PC-9 (cell line): ENCODE data around the gene DDX10. TPM values are rescaled to one million over a fixed set of nuclear protein-coding genes. Genes with fewer than 3 reads are reported as not detected.

Experiments used
- BruUV-seq: library from RNA; stranded (reverse); fragments of 400-500 nt; replicated peaks from 2 replicates; lab custom pipeline; 2021; lab: Mats Ljungman, UMichigan
- CTCF ChIA-PET: fragments of 300-600 bp; sonication (Branson Sonifier 250); formaldehyde crosslinking; loops from one replicate; lab custom pipeline; 2022; ENCODE audit warnings: antibody characterized with exemption; lab: Charles Lee
- POLR2A ChIA-PET: fragments of 300-600 bp; sonication (Branson Sonifier 250); formaldehyde crosslinking; loops from one replicate; lab custom pipeline; 2022; ENCODE audit warnings: antibody characterized with exemption; ENCODE audit not compliant: unreplicated experiment; lab: Charles Lee
- DNase-seq, 2 experiments: peaks; one replicate each; pipeline versions ENCODE4 v3.0.0 to v3.0.0-alpha.2; 2015 to 2022; ENCODE audit warnings: mixed read lengths in 1 of 2
- H2AFZ ChIP-seq: fragments of 200-600 bp; sonication (generic); 2 replicates; pipeline ENCODE4 v1.8.1; 2017; ENCODE audit warnings: antibody characterized with exemption
- H3F3A ChIP-seq: fragments of 200-600 bp; sonication (generic); 2 replicates; pipeline ENCODE4 v1.8.1; 2017; ENCODE audit warnings: antibody characterized with exemption, mild to moderate bottlenecking, low read depth; ENCODE audit not compliant: insufficient read depth
- H3K27ac ChIP-seq: fragments of 200-600 bp; sonication (generic); 2 replicates; pipeline ENCODE4 v1.6.1; 2016; ENCODE audit warnings: mixed run types
- H3K27me3 ChIP-seq: fragments of 200-600 bp; sonication (generic); 2 replicates; pipeline ENCODE4 v1.6.1; 2016; ENCODE audit warnings: low read depth, mixed run types; ENCODE audit not compliant: insufficient read depth
- H3K36me3 ChIP-seq: fragments of 200-600 bp; sonication (generic); 2 replicates; pipeline ENCODE4 v1.6.1; 2016; ENCODE audit warnings: low read depth, mixed run types
- H3K4me1 ChIP-seq: fragments of 200-600 bp; sonication (generic); replicated peaks from 2 replicates; pipeline ENCODE4 v1.6.1; 2016; ENCODE audit warnings: mixed run types; ENCODE audit not compliant: insufficient read depth
- H3K4me2 ChIP-seq: fragments of 200-600 bp; sonication (generic); 2 replicates; pipeline ENCODE4 v1.6.1; 2017; ENCODE audit warnings: mixed run types
- H3K4me3 ChIP-seq: fragments of 200-600 bp; sonication (generic); 2 replicates; pipeline ENCODE4 v1.6.1; 2016; ENCODE audit warnings: mixed run types
- H3K79me2 ChIP-seq: fragments of 200-600 bp; sonication (generic); 2 replicates; pipeline ENCODE4 v1.6.1; 2017; ENCODE audit warnings: low read depth, mixed run types
- H3K9me2 ChIP-seq: fragments of 200-600 bp; sonication (generic); 2 replicates; pipeline ENCODE4 v1.8.1; 2017; ENCODE audit warnings: mild to moderate bottlenecking; ENCODE audit not compliant: insufficient read depth
- H3K9me3 ChIP-seq: fragments of 200-600 bp; sonication (generic); 2 replicates; pipeline ENCODE4 v1.8.1; 2016; ENCODE audit warnings: low read depth; ENCODE audit not compliant: insufficient read depth
- H4K20me1 ChIP-seq: fragments of 200-600 bp; sonication (generic); 2 replicates; pipeline ENCODE4 v1.8.1; 2017; ENCODE audit not compliant: insufficient read depth
- CTCF ChIP-seq: fragments of 200-600 bp; sonication (generic); conservative IDR thresholded peaks from 2 replicates; pipeline ENCODE4 v1.6.1; 2017; ENCODE audit warnings: mixed run types, antibody characterized with exemption, mild to moderate bottlenecking, moderate library complexity
- EZH2 ChIP-seq: fragments of 200-600 bp; sonication (generic); IDR thresholded peaks from 2 replicates; pipeline ENCODE4 v1.8.0; 2017; ENCODE audit warnings: antibody characterized with exemption, low read depth
- intact Hi-C: fragments of 100-400 bp; cut with micrococcal nuclease; formaldehyde crosslinking; loops from one replicate; pipeline ENCODE4 v1.10.0; 2022; ENCODE audit not compliant: unreplicated experiment
- total RNA-seq: library from RNA; stranded (reverse); gene quantifications from 2 replicates; pipeline ENCODE4 v1.2.3, GENCODE V29; 2021

DDX10 gene
- total RNA-seq, 1 experiment from 2014 or later = 26.4 TPM

- H3K4me2 ChIP-seq = peak overlapping the region; percentile 58
- no peak overlapping the region for H2AFZ ChIP-seq
- peak overlapping the region; percentile 74 for H3K27ac ChIP-seq
- BruUV-seq = no TSS peak
- no peaks in the 10 kb centered on the region for H3K79me2 ChIP-seq
- ChIA-PET CTCF (no interaction called here), POLR2A (no interaction called here)
- peaks cover 14% of the 10 kb centered on the region for H3K9me3 ChIP-seq
- no peak for TF ChIP-seq EZH2
- no peak for TF ChIP-seq CTCF
- intact Hi-C loops = no loop called here
- peaks cover 36% of the 10 kb centered on the region for H3K4me1 ChIP-seq
- peaks cover 6% of the 10 kb centered on the region; the same call in 1 of the 2 replicates for H3K36me3 ChIP-seq
- peaks cover 8% of the 10 kb centered on the region; the same call in 1 of the 2 replicates for H3F3A ChIP-seq
- peak in 1 of 2 experiments; percentile 92 for DNase-seq
- no peaks in the 10 kb centered on the region for H4K20me1 ChIP-seq
- H3K4me3 ChIP-seq = peak overlapping the region; percentile 18; the same call in 1 of the 2 replicates
- no peaks in the 10 kb centered on the region for H3K27me3 ChIP-seq
- 0 out of 2 replicates have a peak, but pooled peaks cover 5% of the 10 kb centered on the region for H3K9me2 ChIP-seq
Observed at GRCh38 chr11:108895579-108896480, 231.0 kb downstream of the DDX10 start.

GRCh38 chr11:108897071-108897481, 232.2 kb downstream of the DDX10 start:
- no peak for TF ChIP-seq CTCF
- no peak for TF ChIP-seq EZH2
- Histone ChIP-seq H3K4me3 (no peak overlapping the region), H3F3A (peaks cover 8% of the 10 kb centered on the region; the same call in 1 of the 2 replicates), H3K9me2 (0 out of 2 replicates have a peak, but pooled peaks cover 5% of the 10 kb centered on the region), H3K4me1 (peaks cover 36% of the 10 kb centered on the region), H4K20me1 (no peaks in the 10 kb centered on the region), H3K27me3 (no peaks in the 10 kb centered on the region), H3K4me2 (no peak overlapping the region), H3K9me3 (peaks cover 14% of the 10 kb centered on the region), H3K36me3 (peaks cover 6% of the 10 kb centered on the region; the same call in 1 of the 2 replicates), H3K79me2 (no peaks in the 10 kb centered on the region), H3K27ac (no peak overlapping the region), H2AFZ (no peak overlapping the region)
- no peak for DNase-seq
- CTCF ChIA-PET = no interaction called here
- intact Hi-C loops = no loop called here
- POLR2A ChIA-PET = interaction anchor here (0.6 kb wide), 1 partner anchor 1334 kb away, joined by 3 read pairs; no protein-coding TSS in a partner anchor
- BruUV-seq = no TSS peak

- Histone ChIP-seq H3K4me1 (peaks cover 36% of the 10 kb centered on the region), H3K4me2 (no peak overlapping the region), H3K4me3 (no peak overlapping the region), H3K9me2 (0 out of 2 replicates have a peak, but pooled peaks cover 5% of the 10 kb centered on the region), H3K9me3 (peaks cover 14% of the 10 kb centered on the region), H3K27me3 (no peaks in the 10 kb centered on the region), H3K27ac (no peak overlapping the region), H2AFZ (no peak overlapping the region), H3K79me2 (no peaks in the 10 kb centered on the region), H3K36me3 (peaks cover 6% of the 10 kb centered on the region; the same call in 1 of the 2 replicates), H4K20me1 (no peaks in the 10 kb centered on the region), H3F3A (peaks cover 8% of the 10 kb centered on the region; the same call in 1 of the 2 replicates)
- intact Hi-C loops = no loop called here
- no TSS peak for BruUV-seq
- no peak for DNase-seq
- TF ChIP-seq CTCF = no peak
- TF ChIP-seq EZH2 = no peak
- CTCF ChIA-PET = interaction anchor here (0.7 kb wide), 1 partner anchor 14 kb away, joined by 21 read pairs; no protein-coding TSS in a partner anchor
- POLR2A ChIA-PET = no interaction called here
Observed at GRCh38 chr11:108897916-108898315, 233.0 kb downstream of the DDX10 start.
